SK-N-DZ (cell line): ENCODE results near the gene CXCL6.

Experiments used
- DNase-seq: peaks from one replicate; pipeline ENCODE4 v3.0.0-alpha.2; 2015; ENCODE audit warnings: low spot score

CXCL6 gene

DNA sequence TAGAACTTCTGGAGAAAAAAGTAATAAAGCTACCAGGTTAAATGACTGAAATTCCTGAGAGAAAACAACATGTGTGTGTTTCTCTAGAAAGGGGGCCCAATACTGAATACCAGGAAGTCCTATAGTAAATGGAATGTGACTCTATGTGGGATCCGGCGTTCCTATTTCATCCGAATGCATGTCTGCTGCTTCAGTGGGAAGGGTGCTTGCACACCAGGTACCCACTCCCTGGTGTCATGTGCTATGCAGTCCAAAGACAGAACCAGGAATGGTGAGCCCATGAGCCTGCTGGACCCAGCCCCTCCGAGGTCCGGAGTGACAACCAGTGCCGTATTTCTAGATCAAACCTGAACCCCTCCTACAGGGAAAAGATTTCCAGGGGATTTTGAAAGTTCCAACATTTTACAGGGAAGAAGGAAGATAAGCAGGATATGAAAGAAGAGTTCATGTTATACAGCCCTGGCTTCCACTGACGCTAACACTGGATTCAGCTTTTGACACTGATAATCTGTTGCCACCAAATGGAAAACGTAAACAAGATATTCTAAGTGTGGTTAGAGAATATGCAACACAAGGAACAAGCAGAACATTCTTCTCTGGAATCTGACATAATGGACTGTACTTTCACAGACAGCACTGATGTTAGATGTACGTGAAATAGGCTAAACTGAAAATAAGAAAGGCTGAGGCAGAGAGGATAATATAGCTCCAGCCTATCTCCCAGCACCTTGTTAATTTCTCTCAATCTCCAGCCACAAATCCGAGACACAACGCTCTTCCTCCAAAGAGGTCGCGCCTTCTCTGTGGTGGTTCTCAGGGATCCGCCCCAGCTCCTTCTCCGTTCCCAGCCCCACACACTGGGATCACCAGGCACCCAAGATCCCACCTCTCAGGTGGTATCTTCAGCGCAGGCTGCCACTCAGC is 32.0 kb downstream of the CXCL6 start:
- no peak for DNase-seq

DNA sequence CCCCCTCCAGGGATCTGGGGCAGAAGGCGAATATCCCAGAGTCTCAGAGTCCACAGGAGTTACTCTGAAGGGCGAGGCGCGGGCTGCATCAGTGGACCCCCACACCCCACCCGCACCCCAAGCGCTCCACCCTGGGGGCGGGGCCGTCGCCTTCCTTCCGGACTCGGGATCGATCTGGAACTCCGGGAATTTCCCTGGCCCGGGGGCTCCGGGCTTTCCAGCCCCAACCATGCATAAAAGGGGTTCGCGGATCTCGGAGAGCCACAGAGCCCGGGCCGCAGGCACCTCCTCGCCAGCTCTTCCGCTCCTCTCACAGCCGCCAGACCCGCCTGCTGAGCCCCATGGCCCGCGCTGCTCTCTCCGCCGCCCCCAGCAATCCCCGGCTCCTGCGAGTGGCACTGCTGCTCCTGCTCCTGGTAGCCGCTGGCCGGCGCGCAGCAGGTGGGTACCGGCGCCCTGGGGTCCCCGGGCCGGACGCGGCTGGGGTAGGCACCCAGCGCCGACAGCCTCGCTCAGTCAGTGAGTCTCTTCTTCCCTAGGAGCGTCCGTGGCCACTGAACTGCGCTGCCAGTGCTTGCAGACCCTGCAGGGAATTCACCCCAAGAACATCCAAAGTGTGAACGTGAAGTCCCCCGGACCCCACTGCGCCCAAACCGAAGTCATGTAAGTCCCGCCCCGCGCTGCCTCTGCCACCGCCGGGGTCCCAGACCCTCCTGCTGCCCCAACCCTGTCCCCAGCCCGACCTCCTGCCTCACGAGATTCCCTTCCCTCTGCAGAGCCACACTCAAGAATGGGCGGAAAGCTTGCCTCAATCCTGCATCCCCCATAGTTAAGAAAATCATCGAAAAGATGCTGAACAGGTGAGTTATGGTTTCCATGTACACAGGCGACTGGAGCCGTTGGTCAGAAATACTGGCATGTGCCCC is 32.9 kb downstream of the CXCL6 start, which contains the start of gene CXCL1:
TSS of gene CXCL1 (plus strand) at position 264 of the 926 bp plus-strand sequence. CDS start at position 342, 78 bp downstream.
- DNase-seq = no peak

GRCh38 chr4:73870260-73870659 is 33.8 kb downstream of the CXCL6 start:
- no peak for DNase-seq

DNA sequence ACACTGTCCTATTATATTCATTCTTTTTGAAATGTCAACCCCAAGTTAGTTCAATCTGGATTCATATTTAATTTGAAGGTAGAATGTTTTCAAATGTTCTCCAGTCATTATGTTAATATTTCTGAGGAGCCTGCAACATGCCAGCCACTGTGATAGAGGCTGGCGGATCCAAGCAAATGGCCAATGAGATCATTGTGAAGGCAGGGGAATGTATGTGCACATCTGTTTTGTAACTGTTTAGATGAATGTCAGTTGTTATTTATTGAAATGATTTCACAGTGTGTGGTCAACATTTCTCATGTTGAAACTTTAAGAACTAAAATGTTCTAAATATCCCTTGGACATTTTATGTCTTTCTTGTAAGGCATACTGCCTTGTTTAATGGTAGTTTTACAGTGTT is 34.3 kb downstream of the CXCL6 start:
- no peak for DNase-seq

- no peak for DNase-seq
Measured at GRCh38 chr4:73871511-73872310, 35.2 kb downstream of the CXCL6 start.

- no peak for DNase-seq
Measured at GRCh38 chr4:73872316-73873108, 36.0 kb downstream of the CXCL6 start.

DNA sequence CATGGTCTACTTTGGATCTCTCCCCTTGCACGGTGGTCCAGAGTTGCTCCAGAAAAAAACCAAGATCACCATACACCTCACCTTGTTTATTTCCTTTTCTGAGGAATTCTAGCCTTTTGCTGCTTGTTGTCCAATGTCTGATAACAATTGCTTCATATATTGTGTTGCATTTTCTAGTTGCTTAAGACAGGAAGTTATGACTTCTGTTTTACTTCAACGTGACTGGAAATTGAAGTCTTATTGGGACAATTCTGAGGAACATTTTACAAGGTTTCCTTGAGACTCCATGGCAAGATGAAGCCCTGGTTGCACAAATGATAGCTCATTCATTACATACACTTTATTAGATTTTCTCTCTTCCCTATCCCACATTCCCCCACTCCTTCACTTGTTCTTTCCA is 37.9 kb downstream of the CXCL6 start:
- DNase-seq = no peak

DNA sequence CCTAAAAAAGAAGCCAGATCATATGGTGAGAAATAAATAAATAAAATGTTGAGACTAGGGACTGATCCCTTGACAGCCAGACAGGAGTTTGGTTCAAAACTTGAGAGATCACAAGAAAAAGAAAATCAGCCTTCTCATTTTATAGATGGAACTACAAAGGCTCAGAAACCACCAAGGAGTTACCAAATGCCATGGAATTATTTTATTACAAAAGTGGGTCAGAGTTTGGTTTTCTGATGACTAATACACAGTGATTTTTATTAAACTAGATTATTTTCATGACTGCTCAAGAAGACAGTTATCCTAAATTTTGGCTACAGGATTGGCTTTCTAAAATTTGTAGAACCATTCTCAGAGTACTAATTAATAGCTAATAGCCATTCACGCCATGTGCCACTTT is 38.9 kb downstream of the CXCL6 start:
- no peak for DNase-seq

- no peak for DNase-seq
Measured at GRCh38 chr4:73883306-73883705, 46.8 kb downstream of the CXCL6 start.

- no peak for DNase-seq
Measured at GRCh38 chr4:73885574-73886267, 49.2 kb downstream of the CXCL6 start.
